Panc1 (cell line): Measurements from ENCODE around the gene GPR153.

ENCODE experiments used
- CTCF ChIP-seq: fragments of 450-650 bp; IDR thresholded peaks from 2 replicates; pipeline ENCODE4 v1.5.1; 2017; ENCODE audit warnings: mild to moderate bottlenecking
- POLR2AphosphoS5 ChIP-seq: IDR thresholded peaks from 2 replicates; pipeline ENCODE4 v1.6.1; 2012; ENCODE audit warnings: mild to moderate bottlenecking, low read depth, low read length, moderate library complexity
- SIN3A ChIP-seq: IDR thresholded peaks from 2 replicates; pipeline ENCODE4 v1.6.1; 2012; ENCODE audit warnings: low read depth, mild to moderate bottlenecking, low read length, moderate library complexity, borderline replicate concordance; ENCODE audit not compliant: insufficient read depth
- TCF7L2 ChIP-seq: IDR thresholded peaks from 2 replicates; pipeline ENCODE4 v1.6.1; 2011; ENCODE audit warnings: mild to moderate bottlenecking, low read depth, low read length, inconsistent platforms
- TF ChIP-seq, protein P1 (sequence below), 2 experiments: IDR thresholded peaks; 2 replicates each; pipeline ENCODE4 v1.6.1; 2011 to 2012; ENCODE audit warnings: low read depth in 2 of 2, control low read depth in 1 of 2, low read length in 1 of 2, mild to moderate bottlenecking in 1 of 2, moderate library complexity in 1 of 2; ENCODE audit not compliant: insufficient read depth in 1 of 2

- TF ChIP-seq CTCF (no peak), POLR2AphosphoS5 (no peak), SIN3A (no peak; the same call in 1 of the 2 replicates), TCF7L2 (no peak)
- TF ChIP-seq, protein P1, sequence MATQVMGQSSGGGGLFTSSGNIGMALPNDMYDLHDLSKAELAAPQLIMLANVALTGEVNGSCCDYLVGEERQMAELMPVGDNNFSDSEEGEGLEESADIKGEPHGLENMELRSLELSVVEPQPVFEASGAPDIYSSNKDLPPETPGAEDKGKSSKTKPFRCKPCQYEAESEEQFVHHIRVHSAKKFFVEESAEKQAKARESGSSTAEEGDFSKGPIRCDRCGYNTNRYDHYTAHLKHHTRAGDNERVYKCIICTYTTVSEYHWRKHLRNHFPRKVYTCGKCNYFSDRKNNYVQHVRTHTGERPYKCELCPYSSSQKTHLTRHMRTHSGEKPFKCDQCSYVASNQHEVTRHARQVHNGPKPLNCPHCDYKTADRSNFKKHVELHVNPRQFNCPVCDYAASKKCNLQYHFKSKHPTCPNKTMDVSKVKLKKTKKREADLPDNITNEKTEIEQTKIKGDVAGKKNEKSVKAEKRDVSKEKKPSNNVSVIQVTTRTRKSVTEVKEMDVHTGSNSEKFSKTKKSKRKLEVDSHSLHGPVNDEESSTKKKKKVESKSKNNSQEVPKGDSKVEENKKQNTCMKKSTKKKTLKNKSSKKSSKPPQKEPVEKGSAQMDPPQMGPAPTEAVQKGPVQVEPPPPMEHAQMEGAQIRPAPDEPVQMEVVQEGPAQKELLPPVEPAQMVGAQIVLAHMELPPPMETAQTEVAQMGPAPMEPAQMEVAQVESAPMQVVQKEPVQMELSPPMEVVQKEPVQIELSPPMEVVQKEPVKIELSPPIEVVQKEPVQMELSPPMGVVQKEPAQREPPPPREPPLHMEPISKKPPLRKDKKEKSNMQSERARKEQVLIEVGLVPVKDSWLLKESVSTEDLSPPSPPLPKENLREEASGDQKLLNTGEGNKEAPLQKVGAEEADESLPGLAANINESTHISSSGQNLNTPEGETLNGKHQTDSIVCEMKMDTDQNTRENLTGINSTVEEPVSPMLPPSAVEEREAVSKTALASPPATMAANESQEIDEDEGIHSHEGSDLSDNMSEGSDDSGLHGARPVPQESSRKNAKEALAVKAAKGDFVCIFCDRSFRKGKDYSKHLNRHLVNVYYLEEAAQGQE (IDR thresholded peaks at IDR 0.05; ENCODE audit: insufficient read depth in 1 of 2, low read depth in 2 of 2, low read length in 1 of 2), result no peak
These were observed at the start of gene GPR153 for GRCh38 chr1:6260961-6261614.
